NOMO-1 treated with DMSO at 0.1 percent for 48 hours (cell line): ENCODE measurements around the gene CHRND.

ENCODE experiments used
- DNase-seq: peaks from one replicate; lab custom pipeline; 2025; ENCODE audit not compliant: unreplicated experiment; lab: John Stamatoyannopoulos, UW

The CHRND gene

GRCh38 chr2:232525791-232526371, at the start of gene CHRND:
Gene CHRND, plus strand, starts transcription at chr2:232526160. Its CDS starts 56 bp downstream, at chr2:232526216.
- DNase-seq, result no peak

- DNase-seq, result no peak
These were observed 49.2 kb upstream of the CHRND start for GRCh38 chr2:232476791-232477190.

GRCh38 chr2:232477751-232478510, 48.0 kb upstream of the CHRND start:
- DNase-seq, result no peak

GRCh38 chr2:232478571-232479340, 47.2 kb upstream of the CHRND start:
- no peak for DNase-seq

- DNase-seq, result no peak
These were observed 46.4 kb upstream of the CHRND start for GRCh38 chr2:232479341-232480200.

- no peak for DNase-seq
These were observed 45.5 kb upstream of the CHRND start for GRCh38 chr2:232480201-232481190.

- DNase-seq, result no peak
These were observed 44.4 kb upstream of the CHRND start for GRCh38 chr2:232481322-232482140.

- DNase-seq, result no peak
These were observed 43.4 kb upstream of the CHRND start for GRCh38 chr2:232482301-232483238.

- DNase-seq, result no peak
These were observed 42.5 kb upstream of the CHRND start for GRCh38 chr2:232483311-232483922.

GRCh38 chr2:232483923-232484627, 41.9 kb upstream of the CHRND start:
- no peak for DNase-seq

GRCh38 chr2:232484628-232485347, 41.2 kb upstream of the CHRND start:
- DNase-seq, result no peak

GRCh38 chr2:232485348-232485756, 40.6 kb upstream of the CHRND start:
- no peak for DNase-seq

- DNase-seq, result no peak
These were observed 40.0 kb upstream of the CHRND start for GRCh38 chr2:232485757-232486557.

- DNase-seq, result no peak
These were observed 39.2 kb upstream of the CHRND start for GRCh38 chr2:232486558-232487384.
